ENCODE measurements around the gene AP1AR. TPM values are rescaled to one million over a fixed set of nuclear protein-coding genes. Genes with fewer than 3 reads are reported as not detected.
"Not testable (repeated sequence)": the region's sequence is repeated elsewhere in the genome, so short reads cannot be mapped to it uniquely, and the experiment has no call there.

AP1AR gene
- total RNA-seq: 9.4 TPM
- long read RNA-seq, partial matches to known transcripts: 0 of 5 reads
- long read RNA-seq, other reads (novel, unspliced or antisense): 1 of 5 reads

- ATAC-seq (peak; percentile 82), DNase-seq (ENCODE audit: missing footprints) (peak; percentile 91)
- intact Hi-C loops (cut with DNase I): loop anchor here (1.0 to 5.0 kb wide), 2 partner anchors 55 to 87 kb away; partner anchors contain the start of genes FAM241A and TIFA
These were observed at the start of gene AP1AR for GRCh38 chr4:112231779-112232713. TSS of gene AP1AR (plus strand) at chr4:112231787. CDS start at chr4:112232092, 305 bp downstream.

GRCh38 chr4:112182604-112183003, 49.0 kb upstream of the AP1AR start:
- ATAC-seq (no peak), DNase-seq (ENCODE audit: missing footprints) (no peak)
- intact Hi-C loops (cut with DNase I): no loop called here

GRCh38 chr4:112183252-112183651, 48.3 kb upstream of the AP1AR start:
- intact Hi-C loops (cut with DNase I): no loop called here
- no peak for ATAC-seq
- DNase-seq (ENCODE audit: missing footprints): no peak

- intact Hi-C loops (cut with DNase I): no loop called here
- ATAC-seq: no peak
These were observed 47.1 kb upstream of the AP1AR start for GRCh38 chr4:112184438-112184837.

GRCh38 chr4:112185334-112185733, 46.3 kb upstream of the AP1AR start:
- ATAC-seq (no peak), DNase-seq (ENCODE audit: missing footprints) (no peak)
- intact Hi-C loops (cut with DNase I): loop anchor here (5.0 kb wide), 1 partner anchor 38 kb away; the partner anchor contains the start of gene FAM241A

More at GRCh38 chr4:112184438-112184837, 47.1 kb upstream of the AP1AR start:
- no peak for DNase-seq (ENCODE audit: missing footprints)

- DNase-seq (ENCODE audit: missing footprints) (no peak), ATAC-seq (no peak)
- intact Hi-C loops (cut with DNase I): loop anchor here (5.0 kb wide), 1 partner anchor 39 kb away; the partner anchor contains the start of gene FAM241A
These were observed 45.6 kb upstream of the AP1AR start for GRCh38 chr4:112185740-112186670.

- ATAC-seq (no peak), DNase-seq (ENCODE audit: missing footprints) (no peak)
- intact Hi-C loops (cut with DNase I): loop anchor here (5.0 kb wide), 1 partner anchor 42 kb away; the partner anchor contains the start of gene FAM241A
These were observed 41.8 kb upstream of the AP1AR start for GRCh38 chr4:112189754-112190153.

GRCh38 chr4:112190684-112191083, 40.9 kb upstream of the AP1AR start:
- DNase-seq (ENCODE audit: missing footprints): no peak
- peak; percentile 39 for ATAC-seq
- intact Hi-C loops (cut with DNase I): no loop called here

GRCh38 chr4:112196461-112196860, 35.1 kb upstream of the AP1AR start:
- DNase-seq (ENCODE audit: missing footprints) (no peak), ATAC-seq (no peak)
- intact Hi-C loops (cut with DNase I): no loop called here

- ATAC-seq: no peak
- DNase-seq (ENCODE audit: missing footprints): no peak
- intact Hi-C loops (cut with DNase I): no loop called here
These were observed 32.5 kb upstream of the AP1AR start for GRCh38 chr4:112199041-112199440.

GRCh38 chr4:112201915-112202505, 29.6 kb upstream of the AP1AR start:
- ATAC-seq: no peak

GRCh38 chr4:112203593-112203992, 28.0 kb upstream of the AP1AR start:
- intact Hi-C loops (cut with DNase I): no loop called here
- DNase-seq (ENCODE audit: missing footprints): no peak

More at GRCh38 chr4:112201915-112202505, 29.6 kb upstream of the AP1AR start:
- intact Hi-C loops (cut with DNase I): no loop called here
- no peak for DNase-seq (ENCODE audit: missing footprints)

GRCh38 chr4:112206431-112206830, 25.2 kb upstream of the AP1AR start:
- intact Hi-C loops (cut with DNase I): no loop called here
- DNase-seq (ENCODE audit: missing footprints): no peak
- ATAC-seq: no peak

More at GRCh38 chr4:112203593-112203992, 28.0 kb upstream of the AP1AR start:
- no peak for ATAC-seq

GRCh38 chr4:112208137-112209095, 23.2 kb upstream of the AP1AR start:
- ATAC-seq; intact Hi-C loops (cut with DNase I); DNase-seq (ENCODE audit: missing footprints): not testable (repeated sequence)

- ATAC-seq: no peak
- intact Hi-C loops (cut with DNase I): no loop called here
- DNase-seq (ENCODE audit: missing footprints): no peak
These were observed 20.8 kb upstream of the AP1AR start for GRCh38 chr4:112210777-112211176.

GRCh38 chr4:112213091-112213490, 18.5 kb upstream of the AP1AR start:
- no peak for DNase-seq (ENCODE audit: missing footprints)
- ATAC-seq: no peak
- intact Hi-C loops (cut with DNase I): no loop called here

GRCh38 chr4:112213856-112214255, 17.7 kb upstream of the AP1AR start:
- DNase-seq (ENCODE audit: missing footprints): no peak
- intact Hi-C loops (cut with DNase I): no loop called here
- ATAC-seq: no peak

All from Right ventricle myocardium inferior (tissue), 1 donor.